K562 (cell line): Measurements from ENCODE around the gene NEUROG1.

Experiments used
- BRCA1 ChIP-seq, 2 experiments: fragments of 450-650 bp in 1 of 2; sonication (generic) in 1 of 2; formaldehyde crosslinking in 1 of 2; IDR thresholded peaks; 2 replicates each; pipeline versions ENCODE4 v1.5.0 to v1.6.1; 2017 to 2020; ENCODE audit warnings: mild to moderate bottlenecking in 1 of 2, missing genetic modification reagents in 1 of 2
- NFYB ChIP-seq: IDR thresholded peaks from 2 replicates; pipeline ENCODE4 v1.6.1; 2011; ENCODE audit warnings: mild to moderate bottlenecking, moderate library complexity; ENCODE audit not compliant: insufficient read length; ENCODE audit errors: extremely low read depth
- POLR2AphosphoS5 ChIP-seq: IDR thresholded peaks from 2 replicates; pipeline ENCODE4 v1.6.1; 2011; ENCODE audit warnings: mild to moderate bottlenecking, low read depth, low read length, moderate library complexity; ENCODE audit not compliant: control insufficient read depth, insufficient read depth
- RAD21 ChIP-seq, 2 experiments: fragments of 250-450 bp in 1 of 2; fragments of 450-650 bp in 1 of 2; sonication (Bioruptor Pico) in 1 of 2; formaldehyde crosslinking in 1 of 2; IDR thresholded peaks in 1 of 2; conservative IDR thresholded peaks in 1 of 2; 2 replicates each; pipeline versions ENCODE4 v1.4.0 to v1.8.0; 2020 to 2022; ENCODE audit warnings: mild to moderate bottlenecking in 2 of 2, moderate library complexity in 1 of 2
- SAFB2 ChIP-seq: fragments of 200-400 bp; formaldehyde crosslinking; IDR thresholded peaks from 2 replicates; pipeline ENCODE4 v1.6.1; 2018; ENCODE audit warnings: borderline replicate concordance, low read length, low read depth, moderate library complexity; ENCODE audit not compliant: severe bottlenecking
- SIN3A ChIP-seq, 2 experiments: fragments of 150-350 bp in 1 of 2; IDR thresholded peaks; 2 replicates each; pipeline ENCODE4 v1.6.1; 2011 to 2016; ENCODE audit warnings: borderline replicate concordance in 2 of 2, low read depth in 2 of 2, low read length in 2 of 2, mild to moderate bottlenecking in 2 of 2, moderate library complexity in 2 of 2; ENCODE audit not compliant: control insufficient read depth in 1 of 2
- SPI1 ChIP-seq: IDR thresholded peaks from 2 replicates; pipeline ENCODE4 v1.6.1; 2011; ENCODE audit warnings: low read depth, low read length, control low read depth, borderline replicate concordance
- ZNF124 ChIP-seq: sonication (generic); formaldehyde crosslinking; IDR thresholded peaks from 2 replicates; pipeline ENCODE4 v1.8.1; 2022; ENCODE audit warnings: missing genetic modification reagents
- ZNF583 ChIP-seq: fragments of 250-450 bp; sonication (Bioruptor Pico); IDR thresholded peaks from 2 replicates; pipeline ENCODE4 v1.4.0; 2020
- TF ChIP-seq, protein P1 (sequence below), 2 experiments: fragments of 150-350 bp in 1 of 2; IDR thresholded peaks; 2 replicates each; pipeline ENCODE4 v1.6.1; 2012 to 2016; ENCODE audit warnings: low read depth in 2 of 2, low read length in 2 of 2, mild to moderate bottlenecking in 1 of 2, moderate library complexity in 1 of 2
- TF ChIP-seq, protein P2 (sequence below), 2 experiments: IDR thresholded peaks; 2 replicates each; pipeline ENCODE4 v1.6.1; 2011; ENCODE audit warnings: borderline replicate concordance in 1 of 2, control low read depth in 1 of 2, low read depth in 1 of 2, low read length in 1 of 2, mild to moderate bottlenecking in 1 of 2, mixed read lengths in 1 of 2, moderate library complexity in 1 of 2; ENCODE audit not compliant: insufficient read depth in 1 of 2, insufficient read length in 1 of 2, poor library complexity in 1 of 2, severe bottlenecking in 1 of 2; ENCODE audit errors: extremely low read depth in 1 of 2
- TF ChIP-seq, protein P3 (sequence below), 3 experiments: IDR thresholded peaks in 2 of 3; conservative IDR thresholded peaks in 1 of 3; 2 replicates each; pipeline ENCODE4 v1.5.1; 2011 to 2012; ENCODE audit warnings: low read length in 3 of 3, mild to moderate bottlenecking in 3 of 3, control low read depth in 2 of 3, improper control_type of control experiment in 1 of 3, inconsistent platforms in 1 of 3, low read depth in 1 of 3, mixed read lengths in 1 of 3, moderate library complexity in 1 of 3; ENCODE audit not compliant: insufficient read depth in 2 of 3

DNA sequence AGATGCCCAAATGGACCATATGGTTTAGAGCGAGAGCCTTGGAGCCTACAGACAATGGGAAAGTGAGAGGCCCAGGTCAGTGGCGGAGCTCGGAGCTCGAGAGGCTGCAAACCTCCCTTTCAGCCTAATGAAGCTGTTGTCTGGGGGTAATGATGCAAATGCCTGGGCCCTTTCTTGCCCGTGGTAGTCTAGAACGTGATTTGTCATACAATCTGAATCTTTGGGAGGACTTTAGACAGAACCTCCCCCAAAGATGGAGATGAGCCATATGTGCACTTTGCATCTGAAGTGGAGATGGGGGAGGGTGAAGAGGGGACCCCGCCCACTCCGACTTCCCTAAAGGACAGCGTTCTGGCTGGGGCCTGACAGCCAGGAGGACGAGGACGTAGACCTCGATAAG is 10.3 kb upstream of the NEUROG1 start:
- TF ChIP-seq SIN3A (IDR thresholded peaks at IDR 0.05; ENCODE audit: borderline replicate concordance in 2 of 2, control insufficient read depth in 1 of 2, low read depth in 2 of 2, low read length in 2 of 2) (no peak), RAD21 (CRISPR knock-in tag; conservative IDR thresholded peaks at IDR 0.05 in 1 of 2, IDR thresholded peaks at IDR 0.05 in 1 of 2) (no peak), POLR2AphosphoS5 (no peak), SAFB2 (no peak), SPI1 (no peak), BRCA1 (IDR thresholded peaks at IDR 0.05) (no peak), BRCA1 (CRISPR knock-in tag; IDR thresholded peaks at IDR 0.05) (no peak), NFYB (no peak), ZNF583 (CRISPR knock-in tag) (no peak), ZNF124 (CRISPR knock-in tag) (no peak)
- TF ChIP-seq, protein P1, sequence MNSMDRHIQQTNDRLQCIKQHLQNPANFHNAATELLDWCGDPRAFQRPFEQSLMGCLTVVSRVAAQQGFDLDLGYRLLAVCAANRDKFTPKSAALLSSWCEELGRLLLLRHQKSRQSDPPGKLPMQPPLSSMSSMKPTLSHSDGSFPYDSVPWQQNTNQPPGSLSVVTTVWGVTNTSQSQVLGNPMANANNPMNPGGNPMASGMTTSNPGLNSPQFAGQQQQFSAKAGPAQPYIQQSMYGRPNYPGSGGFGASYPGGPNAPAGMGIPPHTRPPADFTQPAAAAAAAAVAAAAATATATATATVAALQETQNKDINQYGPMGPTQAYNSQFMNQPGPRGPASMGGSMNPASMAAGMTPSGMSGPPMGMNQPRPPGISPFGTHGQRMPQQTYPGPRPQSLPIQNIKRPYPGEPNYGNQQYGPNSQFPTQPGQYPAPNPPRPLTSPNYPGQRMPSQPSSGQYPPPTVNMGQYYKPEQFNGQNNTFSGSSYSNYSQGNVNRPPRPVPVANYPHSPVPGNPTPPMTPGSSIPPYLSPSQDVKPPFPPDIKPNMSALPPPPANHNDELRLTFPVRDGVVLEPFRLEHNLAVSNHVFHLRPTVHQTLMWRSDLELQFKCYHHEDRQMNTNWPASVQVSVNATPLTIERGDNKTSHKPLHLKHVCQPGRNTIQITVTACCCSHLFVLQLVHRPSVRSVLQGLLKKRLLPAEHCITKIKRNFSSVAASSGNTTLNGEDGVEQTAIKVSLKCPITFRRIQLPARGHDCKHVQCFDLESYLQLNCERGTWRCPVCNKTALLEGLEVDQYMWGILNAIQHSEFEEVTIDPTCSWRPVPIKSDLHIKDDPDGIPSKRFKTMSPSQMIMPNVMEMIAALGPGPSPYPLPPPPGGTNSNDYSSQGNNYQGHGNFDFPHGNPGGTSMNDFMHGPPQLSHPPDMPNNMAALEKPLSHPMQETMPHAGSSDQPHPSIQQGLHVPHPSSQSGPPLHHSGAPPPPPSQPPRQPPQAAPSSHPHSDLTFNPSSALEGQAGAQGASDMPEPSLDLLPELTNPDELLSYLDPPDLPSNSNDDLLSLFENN (IDR thresholded peaks at IDR 0.05; ENCODE audit: low read depth in 2 of 2, low read length in 2 of 2): no peak
- TF ChIP-seq, protein P2, sequence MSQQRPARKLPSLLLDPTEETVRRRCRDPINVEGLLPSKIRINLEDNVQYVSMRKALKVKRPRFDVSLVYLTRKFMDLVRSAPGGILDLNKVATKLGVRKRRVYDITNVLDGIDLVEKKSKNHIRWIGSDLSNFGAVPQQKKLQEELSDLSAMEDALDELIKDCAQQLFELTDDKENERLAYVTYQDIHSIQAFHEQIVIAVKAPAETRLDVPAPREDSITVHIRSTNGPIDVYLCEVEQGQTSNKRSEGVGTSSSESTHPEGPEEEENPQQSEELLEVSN (IDR thresholded peaks at IDR 0.05; ENCODE audit: borderline replicate concordance in 1 of 2, extremely low read depth in 1 of 2, insufficient read depth in 1 of 2, insufficient read length in 1 of 2, low read depth in 1 of 2, low read length in 1 of 2, poor library complexity in 1 of 2, severe bottlenecking in 1 of 2): no peak
- TF ChIP-seq, protein P3, sequence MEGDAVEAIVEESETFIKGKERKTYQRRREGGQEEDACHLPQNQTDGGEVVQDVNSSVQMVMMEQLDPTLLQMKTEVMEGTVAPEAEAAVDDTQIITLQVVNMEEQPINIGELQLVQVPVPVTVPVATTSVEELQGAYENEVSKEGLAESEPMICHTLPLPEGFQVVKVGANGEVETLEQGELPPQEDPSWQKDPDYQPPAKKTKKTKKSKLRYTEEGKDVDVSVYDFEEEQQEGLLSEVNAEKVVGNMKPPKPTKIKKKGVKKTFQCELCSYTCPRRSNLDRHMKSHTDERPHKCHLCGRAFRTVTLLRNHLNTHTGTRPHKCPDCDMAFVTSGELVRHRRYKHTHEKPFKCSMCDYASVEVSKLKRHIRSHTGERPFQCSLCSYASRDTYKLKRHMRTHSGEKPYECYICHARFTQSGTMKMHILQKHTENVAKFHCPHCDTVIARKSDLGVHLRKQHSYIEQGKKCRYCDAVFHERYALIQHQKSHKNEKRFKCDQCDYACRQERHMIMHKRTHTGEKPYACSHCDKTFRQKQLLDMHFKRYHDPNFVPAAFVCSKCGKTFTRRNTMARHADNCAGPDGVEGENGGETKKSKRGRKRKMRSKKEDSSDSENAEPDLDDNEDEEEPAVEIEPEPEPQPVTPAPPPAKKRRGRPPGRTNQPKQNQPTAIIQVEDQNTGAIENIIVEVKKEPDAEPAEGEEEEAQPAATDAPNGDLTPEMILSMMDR (IDR thresholded peaks at IDR 0.05 in 2 of 3, conservative IDR thresholded peaks at IDR 0.05 in 1 of 3; ENCODE audit: insufficient read depth in 2 of 3, low read depth in 1 of 3, low read length in 3 of 3): no peak
